NT2/D1 (cell line): ENCODE measurements around the gene CTDSPL2.

Source experiments
- SUZ12 ChIP-seq: IDR thresholded peaks from 2 replicates; pipeline ENCODE4 v1.6.1; 2011; ENCODE audit not compliant: insufficient read length, insufficient read depth; ENCODE audit errors: extremely low read depth
- YY1 ChIP-seq: IDR thresholded peaks from 2 replicates; pipeline ENCODE4 v1.6.1; 2011; ENCODE audit not compliant: insufficient read length, insufficient read depth
- ZNF274 ChIP-seq: IDR thresholded peaks from 2 replicates; pipeline ENCODE4 v1.6.1; 2011; ENCODE audit warnings: mild to moderate bottlenecking, low read depth, low read length

GRCh38 chr15:44441095-44441501, 13.7 kb downstream of the CTDSPL2 start:
- TF ChIP-seq YY1 (no peak), SUZ12 (no peak), ZNF274 (no peak)
